Lung (tissue), 12 donors: ENCODE results near the gene OMD. TPM values are rescaled to one million over a fixed set of nuclear protein-coding genes. Genes with fewer than 3 reads are reported as not detected.
A peak's percentile ranks its signal among the peaks of the same experiment; 100 is the strongest.

ENCODE experiments used
- ATAC-seq: fragments of 200-7000 bp; cut with Tn5 transposase; one replicate; pipeline ENCODE4 v1.9.1; 2020; ENCODE audit warnings: moderate number of reproducible peaks; ENCODE audit not compliant: insufficient read depth, low FRiP score
- DNase-seq, 3 donors: peaks; one replicate each; pipeline ENCODE4 v3.0.0-alpha.2; 2013 to 2017
- H3K27ac ChIP-seq, 2 donors: one replicate each; pipeline ENCODE4 v1.5.1; 2013; ENCODE audit warnings: mild to moderate bottlenecking in 2 of 2, moderate library complexity in 2 of 2, control low read depth in 1 of 2, inconsistent platforms in 1 of 2, low read depth in 1 of 2, low read length in 1 of 2
- H3K27me3 ChIP-seq, 3 donors: one replicate each; pipeline ENCODE4 v1.5.1; 2013; ENCODE audit warnings: low read length in 2 of 3; ENCODE audit not compliant: control insufficient read depth in 3 of 3, insufficient read depth in 3 of 3
- H3K36me3 ChIP-seq, 4 donors: one replicate each; pipeline ENCODE4 v1.5.1; 2013; ENCODE audit warnings: low read length in 4 of 4, mild to moderate bottlenecking in 1 of 4, moderate library complexity in 1 of 4; ENCODE audit not compliant: control insufficient read depth in 4 of 4, insufficient read depth in 4 of 4
- H3K4me1 ChIP-seq, 5 donors: one replicate each; pipeline ENCODE4 v1.5.1; 2013; ENCODE audit warnings: low read length in 5 of 5, mild to moderate bottlenecking in 2 of 5, moderate library complexity in 1 of 5; ENCODE audit not compliant: control insufficient read depth in 5 of 5, insufficient read depth in 5 of 5
- H3K4me3 ChIP-seq: one replicate; pipeline ENCODE4 v1.5.1; 2013; ENCODE audit warnings: mild to moderate bottlenecking, control low read depth, moderate library complexity
- H3K9ac ChIP-seq, 2 donors: one replicate each; pipeline ENCODE4 v1.5.1; 2013; ENCODE audit warnings: low read length in 2 of 2, control low read depth in 1 of 2; ENCODE audit not compliant: insufficient read depth in 1 of 2
- H3K9me3 ChIP-seq, 4 donors: one replicate each; pipeline ENCODE4 v1.5.1; 2013; ENCODE audit warnings: low read length in 3 of 4, mild to moderate bottlenecking in 1 of 4, moderate library complexity in 1 of 4; ENCODE audit not compliant: control insufficient read depth in 4 of 4, insufficient read depth in 3 of 4
- WGBS, 2 donors: extraction: QIAGEN DNeasy Blood & Tissue Kit; methylation state at CpG; one replicate each; pipeline ENCODE4 v1.1.7; 2013; 5-methylcytosine and 5-hydroxymethylcytosine counted together
- polyA plus RNA-seq, 2 donors: library from polyadenylated mRNA; stranded (reverse); fragments of 200-250 nt; gene quantifications; one replicate each; pipeline ENCODE4 v1.2.1, GENCODE V29; 2013
- total RNA-seq, 2 donors: library from RNA; depleted of rRNA in 1 of 2; stranded (reverse); fragments of >200 nt in 1 of 2; gene quantifications; one replicate each; pipeline ENCODE4 v1.2.1, GENCODE V29; 2014 to 2021
- TF ChIP-seq, protein P1 (sequence below): IDR thresholded peaks from 2 replicates; pipeline ENCODE4 v1.5.1; 2012; ENCODE audit warnings: mild to moderate bottlenecking; ENCODE audit errors: control extremely low read depth, extremely low read depth
- donor health status: control.
- donor health status: control.
- donor health status: Bipolar disorder and iron deficiency.
- donor health status: healthy.
- donor health status: DM: yes; HTN: yes; CAD: no.

The OMD gene
- total and polyA plus RNA-seq, 4 donors: 0.30 to 5.6 (median 1.6) TPM

GRCh38 chr9:92432972-92433548 lies 8.8 kb upstream of the OMD start:
- H3K9me3 ChIP-seq: no peaks in the 10 kb centered on the region
- 93 to 96% methylated on average over 5 of the region's 5 CpGs for WGBS, 2 donors
- no peak overlapping the region for H3K27ac ChIP-seq
- DNase-seq: no peak
- H3K27me3 ChIP-seq: no peaks in the 10 kb centered on the region
- no peaks in the 10 kb centered on the region for H3K36me3 ChIP-seq
- H3K9ac ChIP-seq: no peak overlapping the region
- H3K4me1 ChIP-seq: peaks cover 0 to 10% (median 0%) of the 10 kb centered on the region in 5 donors
- no peak for ATAC-seq
- no peak overlapping the region for H3K4me3 ChIP-seq
- TF ChIP-seq, protein P1, sequence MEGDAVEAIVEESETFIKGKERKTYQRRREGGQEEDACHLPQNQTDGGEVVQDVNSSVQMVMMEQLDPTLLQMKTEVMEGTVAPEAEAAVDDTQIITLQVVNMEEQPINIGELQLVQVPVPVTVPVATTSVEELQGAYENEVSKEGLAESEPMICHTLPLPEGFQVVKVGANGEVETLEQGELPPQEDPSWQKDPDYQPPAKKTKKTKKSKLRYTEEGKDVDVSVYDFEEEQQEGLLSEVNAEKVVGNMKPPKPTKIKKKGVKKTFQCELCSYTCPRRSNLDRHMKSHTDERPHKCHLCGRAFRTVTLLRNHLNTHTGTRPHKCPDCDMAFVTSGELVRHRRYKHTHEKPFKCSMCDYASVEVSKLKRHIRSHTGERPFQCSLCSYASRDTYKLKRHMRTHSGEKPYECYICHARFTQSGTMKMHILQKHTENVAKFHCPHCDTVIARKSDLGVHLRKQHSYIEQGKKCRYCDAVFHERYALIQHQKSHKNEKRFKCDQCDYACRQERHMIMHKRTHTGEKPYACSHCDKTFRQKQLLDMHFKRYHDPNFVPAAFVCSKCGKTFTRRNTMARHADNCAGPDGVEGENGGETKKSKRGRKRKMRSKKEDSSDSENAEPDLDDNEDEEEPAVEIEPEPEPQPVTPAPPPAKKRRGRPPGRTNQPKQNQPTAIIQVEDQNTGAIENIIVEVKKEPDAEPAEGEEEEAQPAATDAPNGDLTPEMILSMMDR: no peak

GRCh38 chr9:92432350-92432749 lies 8.1 kb upstream of the OMD start:
- Histone ChIP-seq H3K9ac (no peak overlapping the region), H3K4me3 (no peak overlapping the region), H3K4me1 (peaks cover 0 to 10% (median 0%) of the 10 kb centered on the region in 5 donors), H3K9me3 (no peaks in the 10 kb centered on the region), H3K27ac (no peak overlapping the region), H3K27me3 (no peaks in the 10 kb centered on the region), H3K36me3 (no peaks in the 10 kb centered on the region)
- no peak for ATAC-seq
- WGBS, 2 donors: 84 to 87% methylated on average over 5 of the region's 5 CpGs
- TF ChIP-seq, protein P1: no peak
- DNase-seq: peak in 2 of 3 donors; percentile 62 to 77

DNA sequence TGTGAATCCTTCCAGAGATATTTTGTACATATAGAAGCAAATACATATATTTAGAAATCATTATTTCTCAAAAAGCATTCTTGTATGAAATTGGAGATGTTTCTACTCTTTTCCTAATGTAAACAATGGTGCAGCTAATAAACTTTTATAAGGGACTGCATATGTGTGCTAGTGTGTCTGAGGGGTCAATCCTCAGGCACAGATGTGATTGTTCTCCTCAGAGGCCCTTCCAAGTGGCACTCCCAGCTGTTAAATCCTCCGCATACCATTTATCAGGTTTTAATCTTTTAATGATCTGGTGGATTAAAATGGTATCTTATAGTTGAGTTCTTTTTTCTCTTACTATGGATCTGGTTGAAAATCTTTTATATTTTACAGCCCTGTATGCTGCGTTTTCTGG lies 5.6 kb upstream of the OMD start:
- no peaks in the 10 kb centered on the region for H3K36me3 ChIP-seq
- WGBS, 2 donors: 69 to 71% methylated on average over 2 of the region's 2 CpGs
- peaks cover 0 to 27% (median 9%) of the 10 kb centered on the region in 5 donors for H3K4me1 ChIP-seq
- no peak overlapping the region for H3K4me3 ChIP-seq
- ATAC-seq (no peak), DNase-seq (peak in 2 of 3 donors; percentile 31 to 59)
- TF ChIP-seq, protein P1: no peak
- no peak overlapping the region for H3K27ac ChIP-seq
- H3K27me3 ChIP-seq: no peaks in the 10 kb centered on the region
- no peaks in the 10 kb centered on the region for H3K9me3 ChIP-seq
- H3K9ac ChIP-seq: no peak overlapping the region
